Lung (tissue), 12 donors: ENCODE results near the gene SLC35B2. TPM values are rescaled to one million over a fixed set of nuclear protein-coding genes. Genes with fewer than 3 reads are reported as not detected.

Experiments used
- ATAC-seq: fragments of 200-7000 bp; cut with Tn5 transposase; one replicate; pipeline ENCODE4 v1.9.1; 2020; ENCODE audit warnings: moderate number of reproducible peaks; ENCODE audit not compliant: insufficient read depth, low FRiP score
- DNase-seq, 3 donors: peaks; one replicate each; pipeline ENCODE4 v3.0.0-alpha.2; 2013 to 2017
- H3K27ac ChIP-seq, 2 donors: one replicate each; pipeline ENCODE4 v1.5.1; 2013; ENCODE audit warnings: mild to moderate bottlenecking in 2 of 2, moderate library complexity in 2 of 2, control low read depth in 1 of 2, inconsistent platforms in 1 of 2, low read depth in 1 of 2, low read length in 1 of 2
- H3K27me3 ChIP-seq, 3 donors: one replicate each; pipeline ENCODE4 v1.5.1; 2013; ENCODE audit warnings: low read length in 2 of 3; ENCODE audit not compliant: control insufficient read depth in 3 of 3, insufficient read depth in 3 of 3
- H3K36me3 ChIP-seq, 4 donors: one replicate each; pipeline ENCODE4 v1.5.1; 2013; ENCODE audit warnings: low read length in 4 of 4, mild to moderate bottlenecking in 1 of 4, moderate library complexity in 1 of 4; ENCODE audit not compliant: control insufficient read depth in 4 of 4, insufficient read depth in 4 of 4
- H3K4me1 ChIP-seq, 5 donors: one replicate each; pipeline ENCODE4 v1.5.1; 2013; ENCODE audit warnings: low read length in 5 of 5, mild to moderate bottlenecking in 2 of 5, moderate library complexity in 1 of 5; ENCODE audit not compliant: control insufficient read depth in 5 of 5, insufficient read depth in 5 of 5
- H3K4me3 ChIP-seq: one replicate; pipeline ENCODE4 v1.5.1; 2013; ENCODE audit warnings: mild to moderate bottlenecking, control low read depth, moderate library complexity
- H3K9ac ChIP-seq, 2 donors: one replicate each; pipeline ENCODE4 v1.5.1; 2013; ENCODE audit warnings: low read length in 2 of 2, control low read depth in 1 of 2; ENCODE audit not compliant: insufficient read depth in 1 of 2
- H3K9me3 ChIP-seq, 4 donors: one replicate each; pipeline ENCODE4 v1.5.1; 2013; ENCODE audit warnings: low read length in 3 of 4, mild to moderate bottlenecking in 1 of 4, moderate library complexity in 1 of 4; ENCODE audit not compliant: control insufficient read depth in 4 of 4, insufficient read depth in 3 of 4
- CTCF ChIP-seq: IDR thresholded peaks from 2 replicates; pipeline ENCODE4 v1.5.1; 2012; ENCODE audit warnings: mild to moderate bottlenecking; ENCODE audit errors: control extremely low read depth, extremely low read depth
- WGBS, 2 donors: extraction: QIAGEN DNeasy Blood & Tissue Kit; methylation state at CpG; one replicate each; pipeline ENCODE4 v1.1.7; 2013; 5-methylcytosine and 5-hydroxymethylcytosine counted together
- polyA plus RNA-seq, 2 donors: library from polyadenylated mRNA; stranded (reverse); fragments of 200-250 nt; gene quantifications; one replicate each; pipeline ENCODE4 v1.2.1, GENCODE V29; 2013
- total RNA-seq, 2 donors: library from RNA; depleted of rRNA in 1 of 2; stranded (reverse); fragments of >200 nt in 1 of 2; gene quantifications; one replicate each; pipeline ENCODE4 v1.2.1, GENCODE V29; 2014 to 2021
- donor health status: control.
- donor health status: control.
- donor health status: Bipolar disorder and iron deficiency.
- donor health status: healthy.
- donor health status: DM: yes; HTN: yes; CAD: no.

SLC35B2 gene
- total and polyA plus RNA-seq, 4 donors, result 15.0 to 44.4 (median 34.9) TPM

GRCh38 chr6:44278315-44278714, 21.0 kb upstream of the SLC35B2 start:
- Histone ChIP-seq H3K9me3 (peaks cover 0 to 5% (median 0%) of the 10 kb centered on the region in 4 donors), H3K36me3 (no peaks in the 10 kb centered on the region), H3K4me3 (no peak overlapping the region), H3K9ac (no peak overlapping the region), H3K27ac (no peak overlapping the region), H3K27me3 (peaks cover 3 to 38% (median 7%) of the 10 kb centered on the region in 3 donors), H3K4me1 (peaks cover 0 to 13% (median 0%) of the 10 kb centered on the region in 5 donors)
- no peak for ATAC-seq
- WGBS, 2 donors, result 70 to 82% methylated on average over 3 of the region's 3 CpGs
- DNase-seq, result no peak
- no peak for TF ChIP-seq CTCF

GRCh38 chr6:44277763-44278162, 20.4 kb upstream of the SLC35B2 start:
- DNase-seq (no peak), ATAC-seq (no peak)
- peaks cover 3 to 42% (median 10%) of the 10 kb centered on the region in 3 donors for H3K27me3 ChIP-seq
- no peak for TF ChIP-seq CTCF
- no peak overlapping the region for H3K4me3 ChIP-seq
- no peak overlapping the region for H3K27ac ChIP-seq
- H3K4me1 ChIP-seq, result peaks cover 0 to 13% (median 0%) of the 10 kb centered on the region in 5 donors
- 80 to 87% methylated on average over 7 of the region's 7 CpGs for WGBS, 2 donors
- H3K9me3 ChIP-seq, result peaks cover 0 to 8% (median 0%) of the 10 kb centered on the region in 4 donors
- H3K9ac ChIP-seq, result no peak overlapping the region
- no peaks in the 10 kb centered on the region for H3K36me3 ChIP-seq

GRCh38 chr6:44276667-44277640, 19.6 kb upstream of the SLC35B2 start:
- Histone ChIP-seq H3K9ac (no peak overlapping the region), H3K36me3 (no peaks in the 10 kb centered on the region), H3K9me3 (peaks cover 0 to 4% (median 0%) of the 10 kb centered on the region in 4 donors), H3K4me1 (peaks cover 0 to 13% (median 0%) of the 10 kb centered on the region in 5 donors), H3K27ac (no peak overlapping the region), H3K27me3 (peaks cover 3 to 47% (median 14%) of the 10 kb centered on the region in 3 donors), H3K4me3 (no peak overlapping the region)
- DNase-seq, result no peak
- no peak for ATAC-seq
- 76 to 80% methylated on average over 22 to 23 of the region's 23 CpGs for WGBS, 2 donors
- no peak for TF ChIP-seq CTCF
